GM19372 (cell line): ENCODE measurements around the gene ORC5.
"Not testable (repeated sequence)": the region's sequence is repeated elsewhere in the genome, so short reads cannot be mapped to it uniquely, and the experiment has no call there.

Experiments used
- ATAC-seq: cut with Tn5 transposase; IDR thresholded peaks from one replicate; pipeline ENCODE4 v1.9.1; 2021; ENCODE audit warnings: mild to moderate bottlenecking, low read depth, moderate library complexity; ENCODE audit not compliant: unreplicated experiment

Gene ORC5

DNA sequence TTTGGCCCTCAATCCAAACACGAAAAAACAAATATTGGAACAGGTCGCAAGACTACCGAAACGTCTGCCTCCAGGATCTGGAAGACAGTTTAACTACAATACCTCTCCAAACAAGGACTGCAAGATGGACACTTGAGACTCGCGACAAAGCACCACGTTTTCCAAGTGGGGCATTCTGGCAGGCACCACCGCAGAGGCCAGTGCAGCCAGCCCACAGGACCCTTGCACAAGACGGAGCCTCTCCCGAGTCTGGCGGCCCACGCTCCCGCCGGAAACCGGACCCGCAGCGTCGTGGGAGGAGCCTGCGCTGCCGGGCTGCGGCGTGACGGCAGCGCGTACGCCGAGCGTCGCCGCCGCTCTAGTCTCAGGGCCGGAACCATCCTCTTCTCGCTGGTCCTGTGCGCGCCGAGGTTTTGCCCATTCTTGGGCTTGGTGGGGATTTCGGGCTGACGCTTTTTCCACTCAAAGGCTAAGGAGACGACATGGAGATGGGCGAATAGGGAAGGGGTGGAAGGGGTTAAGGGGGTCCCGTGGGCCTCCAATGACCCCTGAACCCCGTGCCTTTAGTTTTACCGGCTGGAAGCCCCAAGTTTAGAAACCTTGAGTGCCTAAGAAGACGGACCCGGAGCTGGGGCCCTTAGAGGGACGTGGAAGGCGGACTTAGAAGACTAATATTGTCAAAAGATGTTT lies at the start of gene ORC5:
ORC5 (minus strand) TSS at position 283 of the 690 bp plus-strand sequence; CDS start at position 174, 109 bp downstream.
- peak; percentile 99 for ATAC-seq

DNA sequence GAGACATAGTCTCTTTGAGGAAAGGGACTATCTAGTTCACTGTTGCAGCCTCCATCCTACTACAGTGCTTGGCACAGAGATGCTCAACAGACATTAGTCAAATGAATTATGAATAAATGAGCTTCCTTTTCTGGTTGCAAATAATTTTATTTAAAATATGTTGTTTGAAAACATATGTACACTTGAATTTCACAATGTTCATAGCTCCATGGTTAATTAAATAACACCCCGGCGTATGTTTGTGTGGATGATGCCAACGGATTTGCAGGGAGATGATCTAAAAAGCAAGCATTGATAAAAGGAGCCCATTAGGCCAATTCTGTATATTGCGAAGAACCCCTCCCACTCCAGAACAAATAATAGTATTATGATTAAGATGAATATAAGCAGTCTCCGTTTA lies 47.8 kb upstream of the ORC5 start:
- no peak for ATAC-seq

DNA sequence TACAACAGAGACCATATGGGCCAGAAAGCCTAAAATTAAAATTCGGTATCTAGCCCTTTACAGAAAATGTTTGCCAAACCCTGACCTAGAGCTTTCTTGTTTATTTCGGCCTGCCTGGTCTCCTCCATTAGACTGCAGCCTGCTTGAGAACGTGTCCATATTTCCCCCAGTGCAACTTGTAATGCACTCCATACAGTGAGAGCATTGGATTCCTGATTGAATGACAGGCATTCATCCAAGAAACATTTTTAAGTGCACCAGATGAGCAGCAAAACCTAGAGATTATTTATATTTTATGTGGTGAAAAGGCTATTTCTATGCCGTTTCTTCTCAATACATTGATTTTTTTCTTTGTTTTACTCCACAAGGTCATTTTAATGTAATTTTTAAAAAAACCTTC lies 47.4 kb upstream of the ORC5 start:
- ATAC-seq = no peak

DNA sequence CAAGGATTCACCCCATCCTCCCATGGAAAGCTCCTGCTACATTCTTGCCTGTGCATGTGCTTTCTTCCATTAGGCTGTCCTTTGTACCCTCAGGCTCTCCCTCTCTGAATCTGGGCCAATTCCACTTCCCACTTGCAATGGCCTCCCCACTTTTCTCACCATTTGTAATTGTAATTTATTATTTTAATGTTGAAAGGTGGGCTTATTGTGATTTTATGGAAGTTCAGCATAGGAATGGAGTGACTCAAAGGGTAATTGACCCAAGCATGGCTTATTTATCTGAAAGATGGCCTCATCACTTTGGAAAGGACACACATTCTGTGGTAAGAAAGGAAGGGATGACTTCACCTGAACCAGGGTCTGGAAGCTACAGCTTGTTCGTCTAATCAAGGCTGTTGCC lies 46.9 kb upstream of the ORC5 start:
- no peak for ATAC-seq

DNA sequence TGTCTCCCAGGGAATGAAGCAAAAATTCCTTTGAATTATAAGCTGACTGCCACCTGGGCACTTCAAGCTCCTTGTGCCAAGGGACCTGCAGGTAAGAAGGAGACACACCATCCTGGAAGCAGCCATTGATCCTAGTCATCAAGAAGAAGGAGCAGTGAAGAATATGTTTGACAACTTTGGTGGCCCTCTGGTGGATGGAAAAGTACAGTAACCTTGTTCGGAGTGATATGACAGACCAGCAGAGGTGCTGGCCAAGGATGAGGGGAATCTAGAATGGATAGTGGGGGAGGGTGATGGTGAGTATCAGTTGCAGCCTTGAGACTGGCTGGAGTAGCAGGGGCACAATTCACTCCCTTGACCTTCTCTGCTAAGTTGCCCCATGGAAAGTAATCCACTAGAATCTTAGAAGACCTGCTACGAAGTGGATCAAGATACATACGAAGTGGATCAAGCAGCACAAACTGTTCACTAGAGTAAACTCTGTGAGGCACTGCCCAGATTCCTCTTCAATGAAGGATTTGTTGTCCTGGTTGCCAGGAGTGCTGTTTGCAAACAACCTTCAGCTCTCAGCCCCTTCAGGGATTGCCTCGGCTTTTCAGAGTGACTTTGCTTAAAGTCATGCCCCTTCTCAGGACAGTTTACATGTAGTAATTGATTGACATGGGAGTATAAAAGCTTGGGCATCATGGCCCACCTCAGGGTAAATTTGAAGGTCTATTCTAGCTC lies 44.8 kb upstream of the ORC5 start:
- ATAC-seq = no peak

DNA sequence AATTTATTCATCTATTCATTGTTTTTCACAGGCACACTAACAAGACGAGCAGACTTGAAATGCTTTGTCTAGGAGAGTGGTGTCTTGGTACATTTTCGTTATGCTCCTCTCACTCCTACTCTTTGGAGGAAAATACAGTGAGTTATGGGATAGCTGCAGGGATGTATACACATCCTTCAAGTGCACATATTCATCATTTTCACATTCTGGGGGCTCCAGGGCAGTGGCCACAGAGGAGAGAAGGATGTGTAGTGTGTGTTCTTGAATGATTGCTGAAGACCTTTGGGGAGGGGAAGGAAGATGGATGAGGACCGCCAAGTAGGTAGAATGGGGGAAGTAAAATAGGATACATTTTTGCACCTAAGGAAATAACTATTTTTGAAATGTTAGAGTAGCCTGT lies 34.8 kb upstream of the ORC5 start:
- no peak for ATAC-seq

DNA sequence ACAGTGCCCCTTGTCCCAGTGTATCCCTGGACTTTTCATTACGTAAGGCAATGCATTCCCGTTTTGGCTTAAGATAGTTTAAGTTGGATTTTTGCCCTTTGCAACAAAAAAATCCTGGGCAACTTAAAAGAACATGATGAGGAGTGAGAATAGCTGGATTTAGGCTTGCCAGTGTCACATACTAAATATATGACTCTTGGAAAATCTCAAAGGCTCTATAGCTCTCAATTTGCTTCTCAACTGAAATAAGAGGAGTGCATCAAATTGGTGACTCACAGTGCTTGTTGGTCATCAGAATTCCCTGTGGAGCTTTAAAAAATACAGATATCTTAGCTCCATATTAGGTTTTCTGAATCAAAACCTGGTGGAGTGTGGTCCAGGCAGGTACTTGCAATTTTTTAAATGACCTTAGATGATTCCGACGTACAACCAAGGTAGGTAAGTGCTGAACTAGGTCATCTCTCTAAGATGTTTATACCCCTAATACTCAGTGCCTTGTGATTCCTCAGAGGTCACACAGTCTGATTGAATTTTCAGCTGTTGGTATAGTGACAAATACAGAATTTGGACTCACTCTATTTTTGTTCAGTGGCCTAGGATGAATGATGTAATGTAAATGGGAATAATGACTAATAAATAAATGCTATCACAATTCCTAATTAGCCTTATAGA lies 33.9 kb upstream of the ORC5 start:
- ATAC-seq = no peak

DNA sequence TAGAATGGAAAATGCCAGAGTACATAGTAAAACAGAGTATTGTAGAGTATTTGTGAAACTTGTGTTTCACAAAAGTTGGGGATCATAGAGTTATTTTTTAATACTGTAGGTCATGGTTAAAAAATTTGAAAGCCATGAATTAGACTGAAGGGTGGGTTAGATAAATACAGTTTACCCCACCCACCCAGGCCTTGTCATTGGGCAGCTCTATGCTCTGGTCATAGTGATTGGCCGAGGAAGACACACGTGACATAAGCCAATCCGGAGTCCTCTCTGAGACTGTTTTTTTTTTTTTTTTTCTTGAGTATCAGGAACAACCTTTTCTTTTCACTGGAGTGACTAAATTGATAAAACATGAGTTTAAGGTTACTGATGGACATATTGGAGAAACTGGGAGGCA lies 33.3 kb upstream of the ORC5 start:
- ATAC-seq = no peak

DNA sequence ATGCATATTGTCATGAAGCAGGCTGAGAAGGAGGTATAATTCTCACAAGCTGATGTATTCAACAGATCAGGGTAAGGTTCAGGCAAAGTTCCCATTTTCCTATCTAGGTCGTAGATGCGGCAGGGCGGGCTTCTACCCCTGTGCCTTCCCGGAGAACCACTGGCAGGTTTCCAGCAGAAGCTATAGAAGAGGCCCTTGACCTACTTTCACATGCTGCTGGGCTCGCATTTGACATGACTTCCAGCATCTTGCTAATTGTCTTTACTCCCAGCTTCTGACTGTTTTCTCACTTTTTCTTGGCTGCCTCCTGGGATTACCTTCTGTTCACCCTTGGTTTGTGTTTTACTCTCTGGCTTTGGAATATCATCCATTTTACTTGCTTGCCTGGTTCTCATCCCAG lies 32.6 kb upstream of the ORC5 start:
- no peak for ATAC-seq

DNA sequence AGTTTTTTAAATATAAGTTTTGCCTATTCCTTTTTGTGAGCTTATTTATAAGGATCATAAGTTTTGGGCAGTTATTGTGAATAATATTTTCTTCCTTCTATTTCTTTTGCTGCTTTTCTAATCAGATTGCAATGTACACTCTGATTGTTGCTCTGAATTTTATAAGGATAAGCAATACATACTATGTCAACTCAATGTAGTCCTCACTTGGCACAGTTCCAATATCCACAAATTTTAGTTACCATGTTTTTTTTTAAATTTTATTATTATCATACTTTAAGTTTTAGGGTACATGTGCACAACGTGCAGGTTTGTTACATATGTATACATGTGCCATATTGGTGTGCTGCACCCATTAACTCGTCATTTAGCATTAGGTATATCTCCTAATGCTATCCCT lies 27.2 kb upstream of the ORC5 start:
- not testable (repeated sequence) for ATAC-seq

DNA sequence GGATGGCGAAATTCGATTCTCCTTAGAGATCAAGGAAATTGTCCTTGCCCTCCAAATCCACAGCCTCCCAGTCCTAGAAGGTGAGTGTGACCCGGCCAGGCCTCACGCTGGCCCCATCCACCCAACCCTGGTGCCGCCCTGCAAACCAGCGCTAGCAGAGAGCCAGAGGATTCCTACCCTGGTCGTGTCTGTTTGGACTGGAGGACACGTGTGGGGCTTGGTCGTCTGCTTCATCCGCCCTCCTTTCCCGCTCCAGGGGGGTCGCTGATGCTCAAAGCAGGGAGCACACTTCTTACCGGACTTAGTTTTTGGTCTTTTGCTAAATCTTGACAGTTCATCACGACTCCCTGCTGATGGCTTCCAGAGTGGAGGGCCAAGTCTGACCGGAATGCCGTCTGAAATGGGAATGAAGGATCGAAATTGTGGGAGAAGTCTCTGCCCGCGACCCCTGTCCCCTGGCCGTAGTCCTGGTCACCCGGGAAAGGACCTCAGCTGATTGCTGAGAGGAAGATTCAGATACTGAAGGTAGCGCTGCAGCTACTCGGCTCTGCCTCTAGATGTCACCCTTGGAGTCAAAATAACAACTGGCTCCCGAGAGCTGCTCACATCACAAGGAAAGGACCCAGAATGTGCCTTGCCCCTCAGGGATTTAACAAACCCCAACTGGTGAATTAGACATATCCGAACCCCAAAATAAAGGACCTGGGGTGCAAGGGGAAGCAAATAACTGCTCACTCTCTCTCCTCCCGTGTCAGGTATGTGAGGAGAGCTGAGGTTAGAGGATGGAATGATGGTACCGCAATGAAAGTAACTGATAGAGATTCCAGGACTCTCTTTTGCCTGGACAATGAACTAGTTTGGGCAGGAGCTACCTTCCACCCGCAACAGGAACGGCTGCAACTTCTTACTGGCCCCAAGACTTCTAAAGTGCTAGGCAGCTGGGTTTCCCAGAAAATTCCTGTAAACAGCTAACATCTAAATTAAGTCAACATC lies 23.5 kb upstream of the ORC5 start:
- peak; percentile 94 for ATAC-seq

DNA sequence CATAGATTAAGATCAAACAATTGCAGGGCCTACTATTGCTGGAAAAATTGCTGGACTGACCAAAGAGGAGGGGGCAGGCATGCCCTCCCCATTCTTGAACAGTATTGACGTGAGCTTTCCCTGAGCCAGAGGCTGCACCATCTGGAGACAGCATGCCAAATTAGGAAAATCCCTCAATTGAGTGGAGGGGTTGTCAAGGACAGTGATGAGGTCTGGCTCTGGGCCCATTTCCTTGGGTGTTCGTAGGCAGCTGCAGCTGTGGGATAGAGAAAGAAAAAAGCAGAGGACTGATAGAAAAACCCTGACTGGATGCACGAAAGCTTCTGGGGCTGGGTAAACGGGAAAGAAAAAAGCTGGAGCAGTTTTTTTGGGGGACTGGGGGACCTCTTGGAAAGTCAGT lies 22.8 kb upstream of the ORC5 start:
- no peak for ATAC-seq

DNA sequence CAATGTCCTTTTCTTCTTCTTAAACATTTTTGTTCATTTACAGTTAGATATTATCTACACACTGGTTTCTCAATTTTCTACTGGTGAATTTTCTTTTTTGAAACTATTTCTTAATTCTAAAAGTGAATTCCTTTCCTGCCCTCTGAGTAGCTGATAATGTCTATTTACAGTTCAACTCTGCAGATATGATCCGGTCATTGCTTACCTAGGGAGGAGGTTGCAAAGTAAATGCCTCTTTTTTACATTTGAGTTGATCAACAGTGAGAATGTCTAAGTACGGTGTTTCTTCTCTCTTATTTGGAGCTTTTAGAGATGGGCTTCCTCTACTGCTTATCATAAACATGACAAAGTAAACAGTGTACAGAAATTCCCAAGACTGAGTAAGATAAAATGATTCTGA lies 20.6 kb upstream of the ORC5 start:
- ATAC-seq = no peak

DNA sequence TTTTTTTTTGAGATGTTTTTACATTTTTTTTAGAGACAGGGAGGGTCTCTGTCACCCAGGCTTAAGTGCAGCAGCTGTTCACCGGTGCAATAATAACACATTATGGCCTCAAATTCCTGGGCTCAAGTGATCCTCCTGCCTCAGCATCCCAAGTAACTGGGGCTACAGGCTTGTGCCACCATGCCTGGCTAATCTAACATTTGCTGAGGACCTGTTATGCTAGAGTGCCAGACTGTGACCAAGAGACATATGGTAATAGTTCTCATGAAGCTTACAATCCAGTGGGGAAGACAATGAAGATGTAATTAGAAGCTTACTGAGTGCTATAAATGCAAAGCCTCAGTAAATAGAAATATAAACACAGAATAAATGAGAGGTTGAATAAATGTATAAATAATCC lies 17.6 kb upstream of the ORC5 start:
- no peak for ATAC-seq

DNA sequence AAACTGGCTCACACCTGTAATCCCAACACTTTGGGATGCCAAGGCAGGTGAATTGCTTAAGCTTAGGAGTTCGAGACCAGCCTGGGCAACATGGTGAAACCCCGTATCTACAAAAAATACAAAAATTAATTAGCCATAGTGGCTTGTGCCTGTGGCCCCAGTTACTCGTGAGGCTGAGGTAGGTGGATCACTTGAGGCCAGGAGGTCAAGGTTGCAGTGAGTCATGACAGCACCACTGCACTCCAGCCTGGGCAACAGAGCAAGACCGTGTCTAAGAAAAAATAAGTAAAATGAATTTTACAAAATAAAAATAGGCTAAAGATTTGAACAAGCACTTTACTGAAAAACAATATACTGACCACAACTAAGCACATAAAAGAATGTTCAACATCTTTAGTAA lies 9.8 kb upstream of the ORC5 start:
- no peak for ATAC-seq

DNA sequence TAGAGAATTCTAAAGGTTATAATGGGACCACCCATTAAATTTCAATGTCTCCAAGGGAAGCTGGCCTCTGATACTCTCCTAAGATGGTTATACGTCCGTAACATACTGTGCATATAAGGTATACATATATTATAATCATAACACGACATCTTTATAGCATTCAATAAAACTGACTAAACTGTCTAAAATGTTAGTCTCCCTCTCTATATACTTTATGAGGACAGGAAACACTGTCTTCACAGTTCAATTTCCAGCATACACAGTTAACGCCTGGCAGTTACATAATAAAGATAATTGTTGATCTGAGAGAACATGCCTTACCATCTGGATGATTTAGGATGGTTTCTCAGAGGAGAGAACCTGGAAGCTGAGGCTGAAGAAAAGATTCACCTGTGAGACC lies 1.2 kb upstream of the ORC5 start:
- no peak for ATAC-seq

DNA sequence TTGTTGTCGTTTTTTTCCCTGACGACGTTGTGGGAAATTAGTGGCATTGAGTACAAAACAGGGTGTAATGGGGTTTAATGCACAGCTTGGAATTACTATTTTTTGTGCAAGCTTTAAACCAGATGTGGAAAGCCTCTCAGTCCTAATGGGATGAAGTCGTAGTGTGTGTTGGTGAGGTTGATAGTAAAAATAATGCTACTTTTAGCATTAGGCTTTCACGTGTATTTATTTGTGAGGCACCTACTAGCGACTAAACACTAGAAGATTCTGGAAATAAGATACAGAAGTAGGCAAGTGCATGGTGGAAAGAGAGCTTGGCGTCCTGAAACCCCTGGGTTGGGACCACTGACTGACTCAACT lies 588 bp upstream of the ORC5 start:
- ATAC-seq = peak; percentile 1

DNA sequence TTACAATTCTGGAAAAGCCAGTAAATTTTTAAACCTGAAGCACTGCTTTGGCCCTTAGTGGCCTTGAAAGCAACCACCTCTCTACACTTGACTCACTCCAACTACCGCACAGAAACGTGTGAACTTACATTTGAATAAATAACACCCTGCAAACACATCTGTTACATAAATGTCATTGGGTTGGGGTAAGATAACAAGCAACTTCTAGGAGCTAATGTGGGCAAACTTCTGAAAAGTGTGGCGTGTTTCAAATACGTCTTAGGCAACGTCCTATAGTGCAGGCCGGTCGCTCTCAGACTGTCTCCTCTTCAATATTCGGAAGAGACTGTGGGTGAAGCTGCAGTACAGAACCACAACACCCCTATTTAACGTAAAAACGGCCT lies 474 bp downstream of the ORC5 start:
- peak; percentile 27 for ATAC-seq

DNA sequence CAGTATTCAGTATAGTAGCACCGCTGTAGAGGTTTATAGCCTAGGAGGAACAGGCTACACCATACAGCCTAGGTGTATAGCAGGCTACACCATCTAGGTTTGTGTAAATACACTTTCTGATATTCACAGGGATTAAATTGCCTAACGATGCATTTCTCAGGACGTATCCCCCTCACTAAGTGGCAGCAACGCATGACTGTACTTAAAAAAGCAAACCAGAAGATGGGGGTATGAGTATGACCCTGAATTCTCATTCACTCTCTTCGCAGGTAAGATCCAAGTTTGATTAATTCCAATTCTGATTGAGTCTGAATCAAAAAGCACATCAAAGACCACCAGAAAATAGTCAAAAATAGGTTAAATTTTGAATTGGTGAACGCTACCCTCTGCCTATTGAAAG lies 972 bp downstream of the ORC5 start:
- no peak for ATAC-seq

DNA sequence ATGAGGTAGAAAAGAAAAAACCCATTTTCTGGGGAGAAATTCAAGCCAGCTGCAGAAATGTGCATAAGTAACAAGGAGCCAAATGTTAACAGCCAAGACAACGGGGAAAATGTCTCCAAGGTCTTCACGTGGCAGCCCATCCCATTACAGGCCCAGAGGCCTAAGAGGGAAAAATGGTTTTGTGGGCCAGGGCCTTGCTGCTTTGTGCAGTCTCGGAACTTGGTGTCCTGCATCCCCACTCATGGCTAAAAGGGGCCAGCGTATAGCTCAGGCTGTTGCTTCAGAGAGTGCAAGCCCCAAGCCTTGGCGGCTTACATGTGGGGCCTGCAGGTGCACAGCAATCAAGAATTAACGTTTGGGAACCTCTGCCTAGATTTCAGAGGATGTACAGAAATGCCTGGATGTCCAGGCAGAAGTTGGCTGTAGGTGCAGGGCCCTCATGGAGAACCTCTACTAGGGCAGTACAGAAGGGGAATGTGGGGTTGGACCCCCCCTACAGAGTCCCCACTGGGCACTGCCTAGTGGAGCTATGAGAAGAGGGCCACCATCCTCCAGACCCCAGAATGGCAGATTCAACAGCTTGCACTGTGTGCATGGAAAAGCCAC lies 9.0 kb downstream of the ORC5 start:
- no peak for ATAC-seq
